Measurements from ENCODE around the gene FAM89B.

GRCh38 chr11:65573391-65574079 is 1.2 kb downstream of the FAM89B start:
- TF ChIP-seq CTCF (IDR thresholded peaks at IDR 0.05), result no peak
- TF ChIP-seq POLR2A (IDR thresholded peaks at IDR 0.05), result no peak
- TF ChIP-seq EP300 (IDR thresholded peaks at IDR 0.05), result no peak

Measured in sigmoid colon (tissue), 4 donors.